Prostate gland (tissue), 2 donors: Measurements from ENCODE around the gene PRSS21. TPM values are rescaled to one million over a fixed set of nuclear protein-coding genes. Genes with fewer than 3 reads are reported as not detected.

ENCODE experiments used
- DNase-seq: peaks from one replicate; pipeline ENCODE4 v3.0.0-alpha.2; 2019; ENCODE audit warnings: low spot score
- H3K27ac ChIP-seq, 2 donors: fragments of 200-600 bp; sonication (generic); 2 replicates each; pipeline ENCODE4 v1.5.1; 2017 to 2019
- H3K27me3 ChIP-seq: fragments of 200-600 bp; sonication (generic); replicated peaks from 2 replicates; pipeline ENCODE4 v1.5.1; 2019; ENCODE audit not compliant: insufficient read depth
- H3K36me3 ChIP-seq, 2 donors: fragments of 200-600 bp; sonication (generic); 1 replicate in 1 of 2; 2 replicates in 1 of 2; pipeline versions ENCODE4 v1.5.1 to v1.8.1; 2017 to 2019
- H3K4me1 ChIP-seq: fragments of 200-600 bp; sonication (generic); replicated peaks from 2 replicates; pipeline ENCODE4 v1.5.1; 2019
- H3K4me3 ChIP-seq, 2 donors: fragments of 200-600 bp; sonication (generic); 2 replicates each; pipeline ENCODE4 v1.5.1; 2017 to 2019
- H3K9me3 ChIP-seq: fragments of 200-600 bp; sonication (generic); 2 replicates; pipeline ENCODE4 v1.5.1; 2017
- CTCF ChIP-seq, 4 experiments: fragments of 200-600 bp in 2 of 4; fragments of 450-650 bp in 2 of 4; sonication (generic) in 2 of 4; IDR thresholded peaks; 1 replicate in 3 of 4; 2 replicates in 1 of 4; pipeline ENCODE4 v1.5.1; 2016 to 2019; ENCODE audit warnings: antibody characterized with exemption in 4 of 4, mild to moderate bottlenecking in 2 of 4, moderate library complexity in 2 of 4
- POLR2A ChIP-seq: fragments of 450-650 bp; IDR thresholded peaks from one replicate; pipeline ENCODE4 v1.6.1; 2016; ENCODE audit warnings: antibody characterized with exemption, mild to moderate bottlenecking
- POLR2AphosphoS5 ChIP-seq: sonication (generic); formaldehyde crosslinking; IDR thresholded peaks from one replicate; pipeline ENCODE4 v1.6.1; 2017; ENCODE audit warnings: antibody characterized with exemption
- WGBS: methylation state at CpG from one replicate; pipeline ENCODE4 v1.1.5; 2018; 5-methylcytosine and 5-hydroxymethylcytosine counted together
- intact Hi-C: fragments of 100-400 bp; cut with DNase I; formaldehyde crosslinking; loops from one replicate; pipeline ENCODE4 v1.14.2; 2022
- total RNA-seq, 2 donors: library from RNA; depleted of rRNA; stranded (reverse); fragments of >200 nt; gene quantifications; one replicate each; pipeline ENCODE4 v1.1.0, GENCODE V29; 2016

The PRSS21 gene
- total RNA-seq, 2 donors from 2014 or later = 33.5 to 50.6 TPM

- Histone ChIP-seq H3K27me3 (no peaks in the 10 kb centered on the region), H3K27ac (peak overlapping the region; percentile 99 to 100), H3K4me3 (peak overlapping the region; percentile 97 to 99), H3K36me3 (no peaks in the 10 kb centered on the region), H3K4me1 (peaks cover 7% of the 10 kb centered on the region), H3K9me3 (no peaks in the 10 kb centered on the region)
- TF ChIP-seq POLR2A (peak; percentile 39), POLR2AphosphoS5 (no peak)
- 8% methylated on average over 25 of the region's 27 CpGs for WGBS
- no peak for DNase-seq
- intact Hi-C loops = loop anchor here (1.0 to 5.0 kb wide), 2 partner anchors 26 to 89 kb away; partner anchors contain the start of gene SRRM2
Observed at GRCh38 chr16:2777903-2778629, 39.0 kb upstream of the PRSS21 start.

GRCh38 chr16:2778630-2778958 lies 38.4 kb upstream of the PRSS21 start:
- intact Hi-C loops = loop anchor here (5.0 kb wide), 1 partner anchor 89 kb away; no protein-coding TSS in a partner anchor
- DNase-seq = no peak
- Histone ChIP-seq H3K4me1 (peaks cover 7% of the 10 kb centered on the region), H3K27ac (peak overlapping the region; percentile 99 to 100), H3K27me3 (no peaks in the 10 kb centered on the region), H3K4me3 (peak overlapping the region in 1 of 2 donors; percentile 97), H3K9me3 (no peaks in the 10 kb centered on the region), H3K36me3 (no peaks in the 10 kb centered on the region)
- TF ChIP-seq POLR2A = no peak
- TF ChIP-seq CTCF (IDR thresholded peaks at IDR 0.05) = no peak
- no peak for TF ChIP-seq POLR2AphosphoS5
- 95% methylated on average over 12 of the region's 12 CpGs for WGBS

- Histone ChIP-seq H3K27ac (no peak overlapping the region), H3K9me3 (no peaks in the 10 kb centered on the region), H3K4me3 (no peak overlapping the region), H3K36me3 (no peaks in the 10 kb centered on the region), H3K4me1 (peaks cover 7% of the 10 kb centered on the region), H3K27me3 (no peaks in the 10 kb centered on the region)
- intact Hi-C loops = loop anchor here (5.0 kb wide), 1 partner anchor 88 kb away; no protein-coding TSS in a partner anchor
- no peak for DNase-seq
- 89% methylated on average over 23 of the region's 23 CpGs for WGBS
- no peak for TF ChIP-seq CTCF (IDR thresholded peaks at IDR 0.05)
- no peak for TF ChIP-seq POLR2A
- no peak for TF ChIP-seq POLR2AphosphoS5
Observed at GRCh38 chr16:2779151-2779920, 37.7 kb upstream of the PRSS21 start.

GRCh38 chr16:2779978-2780898 lies 36.8 kb upstream of the PRSS21 start:
- Histone ChIP-seq H3K36me3 (no peaks in the 10 kb centered on the region), H3K9me3 (no peaks in the 10 kb centered on the region), H3K27me3 (no peaks in the 10 kb centered on the region), H3K4me1 (peaks cover 7% of the 10 kb centered on the region), H3K27ac (no peak overlapping the region), H3K4me3 (no peak overlapping the region)
- 64% methylated on average over 17 of the region's 17 CpGs for WGBS
- TF ChIP-seq POLR2AphosphoS5 = no peak
- intact Hi-C loops = loop anchor here (5.0 kb wide), 1 partner anchor 87 kb away; no protein-coding TSS in a partner anchor
- no peak for DNase-seq

- TF ChIP-seq POLR2AphosphoS5 (no peak), POLR2A (no peak), CTCF (IDR thresholded peaks at IDR 0.05) (no peak)
- 85% methylated on average over 20 of the region's 20 CpGs for WGBS
Observed at GRCh38 chr16:2782583-2783351, 34.3 kb upstream of the PRSS21 start.

More at GRCh38 chr16:2782583-2783351, 34.3 kb upstream of the PRSS21 start:
- Histone ChIP-seq H3K27ac (no peak overlapping the region), H3K9me3 (no peaks in the 10 kb centered on the region), H3K4me1 (no peaks in the 10 kb centered on the region), H3K36me3 (no peaks in the 10 kb centered on the region), H3K4me3 (no peak overlapping the region), H3K27me3 (no peaks in the 10 kb centered on the region)
- no peak for DNase-seq
- intact Hi-C loops = no loop called here
